Activated CD8-positive, alpha-beta T cell treated with anti-CD3 and anti-CD28 coated beads, Interleukin-2, amount 10 ng/mL, durations not matched to agents 7 days and 5 days (primary cell): ENCODE data around the gene PCDH7. TPM values are rescaled to one million over a fixed set of nuclear protein-coding genes. Genes with fewer than 3 reads are reported as not detected.

Experiments
- ATAC-seq: fragments of 150-1000 bp; cut with Tn5 transposase; one replicate; pipeline ENCODE4 v1.10.0; 2021; ENCODE audit warnings: moderate library complexity
- CTCF ChIA-PET: fragments of 350-600 bp; sonication (Branson Sonifier 250); formaldehyde crosslinking; loops from one replicate; lab custom pipeline; 2021; ENCODE audit warnings: antibody characterized with exemption; lab: Charles Lee
- POLR2A ChIA-PET: fragments of 350-600 bp; sonication (Branson Sonifier 250); formaldehyde crosslinking; loops from one replicate; lab custom pipeline; 2021; ENCODE audit warnings: antibody characterized with exemption; lab: Charles Lee
- DNase-seq: peaks from one replicate; pipeline ENCODE4 v3.0.0-alpha.2; 2020
- H3K27ac Mint-ChIP-seq: one replicate; pipeline ENCODE4 v1.8.0; 2021; ENCODE audit warnings: mild to moderate bottlenecking, mixed read lengths
- H3K27me3 Mint-ChIP-seq: one replicate; pipeline ENCODE4 v1.8.0; 2021; ENCODE audit warnings: low read depth, mixed read lengths
- H3K36me3 Mint-ChIP-seq: one replicate; pipeline ENCODE4 v1.8.0; 2021; ENCODE audit warnings: low read depth, mixed read lengths
- H3K4me1 Mint-ChIP-seq: one replicate; pipeline ENCODE4 v1.8.0; 2021; ENCODE audit warnings: low read depth, mixed read lengths
- H3K4me3 Mint-ChIP-seq: one replicate; pipeline ENCODE4 v1.8.0; 2021; ENCODE audit warnings: mild to moderate bottlenecking, mixed read lengths
- H3K9me3 Mint-ChIP-seq: one replicate; pipeline ENCODE4 v1.8.0; 2022; ENCODE audit warnings: mixed read lengths; ENCODE audit not compliant: insufficient read depth
- total RNA-seq, 2 experiments: library from RNA; stranded (reverse); gene quantifications; one replicate each; pipeline ENCODE4 v1.2.3, GENCODE V29; 2021

PCDH7 gene
- total RNA-seq, 2 experiments from 2014 or later: not detected

- Mint-ChIP-seq H3K36me3 (no peaks in the 10 kb centered on the region), H3K27ac (no peak overlapping the region)
Measured at GRCh38 chr4:30767147-30767845, 47.1 kb downstream of the PCDH7 start.

DNA sequence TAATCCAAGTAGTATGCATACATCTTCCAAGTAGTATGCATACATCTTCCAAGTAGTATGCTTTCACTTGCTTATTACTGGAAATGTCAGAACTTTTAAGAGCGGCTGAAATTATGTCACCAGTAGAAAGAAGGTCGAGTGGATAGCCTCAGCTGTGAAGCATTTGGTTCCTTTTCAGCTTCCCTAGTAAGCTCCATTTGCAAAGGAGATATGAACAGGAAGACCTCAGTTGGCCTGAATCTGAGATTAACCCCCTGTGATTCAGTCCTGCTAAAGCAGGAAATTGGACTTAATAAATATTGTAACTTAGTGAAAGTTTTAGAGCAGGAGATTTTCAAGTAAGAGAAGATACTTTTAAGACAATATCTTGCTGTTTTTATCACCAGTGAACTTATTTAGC, 48.1 kb downstream of the PCDH7 start:
- no peak overlapping the region for H3K4me3 Mint-ChIP-seq
- H3K27me3 Mint-ChIP-seq: no peaks in the 10 kb centered on the region
- CTCF ChIA-PET: no interaction called here

More at GRCh38 chr4:30767147-30767845, 47.1 kb downstream of the PCDH7 start:
- CTCF ChIA-PET: no interaction called here
- POLR2A ChIA-PET: no interaction called here
- Mint-ChIP-seq H3K9me3 (peaks cover 5% of the 10 kb centered on the region), H3K4me3 (no peak overlapping the region), H3K4me1 (no peaks in the 10 kb centered on the region), H3K27me3 (no peaks in the 10 kb centered on the region)
- DNase-seq: no peak
- no peak for ATAC-seq

GRCh38 chr4:30769093-30769492, 48.9 kb downstream of the PCDH7 start:
- H3K27me3 Mint-ChIP-seq: no peaks in the 10 kb centered on the region
- ATAC-seq: no peak
- no peak for DNase-seq
- H3K9me3 Mint-ChIP-seq: peaks cover 5% of the 10 kb centered on the region
- POLR2A ChIA-PET: no interaction called here
- no peak overlapping the region for H3K27ac Mint-ChIP-seq
- H3K4me1 Mint-ChIP-seq: no peaks in the 10 kb centered on the region
- CTCF ChIA-PET: no interaction called here
- H3K4me3 Mint-ChIP-seq: no peak overlapping the region
- H3K36me3 Mint-ChIP-seq: no peaks in the 10 kb centered on the region

More for the DNA sequence above, 48.1 kb downstream of the PCDH7 start:
- DNase-seq (no peak), ATAC-seq (no peak)
- Mint-ChIP-seq H3K9me3 (peaks cover 5% of the 10 kb centered on the region), H3K4me1 (no peaks in the 10 kb centered on the region), H3K36me3 (no peaks in the 10 kb centered on the region), H3K27ac (no peak overlapping the region)
- POLR2A ChIA-PET: no interaction called here

- Mint-ChIP-seq H3K9me3 (peaks cover 5% of the 10 kb centered on the region), H3K4me3 (no peak overlapping the region), H3K27me3 (no peaks in the 10 kb centered on the region), H3K27ac (no peak overlapping the region), H3K36me3 (no peaks in the 10 kb centered on the region), H3K4me1 (no peaks in the 10 kb centered on the region)
- CTCF ChIA-PET: no interaction called here
- DNase-seq (no peak), ATAC-seq (no peak)
- POLR2A ChIA-PET: no interaction called here
Measured at GRCh38 chr4:30770049-30770549, 49.9 kb downstream of the PCDH7 start.

GRCh38 chr4:30770812-30771211, 50.6 kb downstream of the PCDH7 start:
- no peak for ATAC-seq
- ChIA-PET CTCF (no interaction called here), POLR2A (no interaction called here)
- Mint-ChIP-seq H3K27ac (no peak overlapping the region), H3K9me3 (no peaks in the 10 kb centered on the region), H3K4me1 (no peaks in the 10 kb centered on the region), H3K36me3 (no peaks in the 10 kb centered on the region), H3K4me3 (no peak overlapping the region), H3K27me3 (no peaks in the 10 kb centered on the region)
- DNase-seq: no peak

DNA sequence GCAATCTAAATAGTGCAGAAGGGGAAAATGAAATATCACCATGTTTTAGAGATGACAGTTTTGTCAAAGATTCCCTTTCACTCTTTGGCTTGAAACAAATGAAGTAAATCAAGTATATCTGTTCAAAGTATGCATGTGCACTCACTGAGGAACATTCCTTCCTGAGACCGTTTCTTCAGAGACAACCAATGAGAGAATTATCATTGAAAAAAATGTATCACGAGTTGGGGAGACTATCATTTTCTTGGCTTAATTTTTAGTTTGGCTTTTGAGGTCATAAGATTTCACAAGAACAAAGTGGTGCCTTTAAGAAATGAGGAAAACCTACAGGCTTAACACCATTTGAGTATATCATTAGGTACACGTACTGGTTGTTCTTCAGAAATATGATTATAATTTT, 56.3 kb downstream of the PCDH7 start:
- no peaks in the 10 kb centered on the region for H3K27me3 Mint-ChIP-seq
- ATAC-seq (no peak), DNase-seq (no peak)
- ChIA-PET POLR2A (no interaction called here), CTCF (no interaction called here)
- H3K4me3 Mint-ChIP-seq: no peak overlapping the region
- no peaks in the 10 kb centered on the region for H3K4me1 Mint-ChIP-seq
- H3K27ac Mint-ChIP-seq: no peak overlapping the region
- H3K36me3 Mint-ChIP-seq: no peaks in the 10 kb centered on the region
- H3K9me3 Mint-ChIP-seq: no peaks in the 10 kb centered on the region

DNA sequence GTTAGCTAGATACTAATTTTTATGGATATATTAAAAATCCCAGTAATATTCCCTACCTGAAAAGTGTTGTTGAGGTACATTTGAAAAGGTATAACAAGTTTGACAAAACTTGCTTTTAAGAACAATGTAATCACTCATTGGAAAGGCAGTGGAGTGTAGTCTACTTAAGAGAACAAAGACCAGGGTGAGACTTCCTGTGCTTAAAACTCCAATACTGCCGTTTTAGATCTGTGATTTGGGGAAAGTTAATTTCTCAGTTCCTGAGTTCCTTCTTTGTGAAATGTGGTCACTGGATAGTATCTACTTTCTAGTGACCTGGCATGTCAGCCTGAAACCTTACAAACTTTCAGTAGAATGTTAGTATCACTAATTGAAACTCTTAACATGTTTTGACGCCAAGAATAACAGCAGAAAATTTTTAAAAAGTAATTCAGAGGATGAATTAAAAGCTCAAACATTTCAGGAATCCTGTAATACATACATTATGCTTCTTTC, 56.8 kb downstream of the PCDH7 start:
- ATAC-seq (no peak), DNase-seq (no peak)
- H3K4me3 Mint-ChIP-seq: no peak overlapping the region
- H3K27me3 Mint-ChIP-seq: no peaks in the 10 kb centered on the region
- H3K9me3 Mint-ChIP-seq: no peaks in the 10 kb centered on the region
- ChIA-PET POLR2A (no interaction called here), CTCF (no interaction called here)
- H3K4me1 Mint-ChIP-seq: no peaks in the 10 kb centered on the region
- no peak overlapping the region for H3K27ac Mint-ChIP-seq
- H3K36me3 Mint-ChIP-seq: no peaks in the 10 kb centered on the region
